ENCODE data around the gene TMED8. TPM values are rescaled to one million over a fixed set of nuclear protein-coding genes. Genes with fewer than 3 reads are reported as not detected.

The TMED8 gene
- total and polyA plus RNA-seq, 2 of the 13 experiments (the other 11 are each of a cell fraction or from before 2014, with no cell fraction given), result 6.0 to 11.7 TPM

DNA sequence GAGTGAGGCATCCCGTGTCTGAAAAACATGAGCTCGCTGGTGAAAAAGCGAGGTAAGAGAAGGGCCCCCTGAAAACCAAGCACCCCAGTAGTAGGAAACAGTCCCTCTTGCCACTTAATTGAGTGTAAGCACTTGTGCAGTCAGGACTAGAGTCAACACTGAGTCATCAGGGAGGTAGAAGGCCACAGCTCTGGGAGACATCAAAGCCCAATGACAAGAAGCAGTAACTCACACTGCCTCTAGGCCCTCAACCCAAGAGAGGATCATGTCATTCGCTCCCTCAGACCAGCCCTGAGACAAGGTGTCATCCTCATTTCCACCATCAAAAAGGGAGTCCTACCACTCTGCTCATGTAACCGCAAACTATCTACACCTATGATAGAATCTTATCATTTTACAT lies 74.0 kb downstream of the TMED8 start (continued):
- peak; percentile 43 for TF ChIP-seq TEAD3 (CRISPR knock-in tag; optimal IDR thresholded peaks at IDR 0.05; ENCODE audit: borderline replicate concordance)
- TF ChIP-seq MXI1 (IDR thresholded peaks at IDR 0.05; ENCODE audit: borderline replicate concordance, low read depth, low read length), result peak; percentile 28; the same call in 1 of the 3 replicates
- peak in 1 of 2 experiments; percentile 52; a peak in 1 of 4 replicates for TF ChIP-seq POLR2A (IDR thresholded peaks at IDR 0.05; ENCODE audit: insufficient read depth in 1 of 2, low read depth in 2 of 2, low read length in 2 of 2)
- TF ChIP-seq, protein P1, sequence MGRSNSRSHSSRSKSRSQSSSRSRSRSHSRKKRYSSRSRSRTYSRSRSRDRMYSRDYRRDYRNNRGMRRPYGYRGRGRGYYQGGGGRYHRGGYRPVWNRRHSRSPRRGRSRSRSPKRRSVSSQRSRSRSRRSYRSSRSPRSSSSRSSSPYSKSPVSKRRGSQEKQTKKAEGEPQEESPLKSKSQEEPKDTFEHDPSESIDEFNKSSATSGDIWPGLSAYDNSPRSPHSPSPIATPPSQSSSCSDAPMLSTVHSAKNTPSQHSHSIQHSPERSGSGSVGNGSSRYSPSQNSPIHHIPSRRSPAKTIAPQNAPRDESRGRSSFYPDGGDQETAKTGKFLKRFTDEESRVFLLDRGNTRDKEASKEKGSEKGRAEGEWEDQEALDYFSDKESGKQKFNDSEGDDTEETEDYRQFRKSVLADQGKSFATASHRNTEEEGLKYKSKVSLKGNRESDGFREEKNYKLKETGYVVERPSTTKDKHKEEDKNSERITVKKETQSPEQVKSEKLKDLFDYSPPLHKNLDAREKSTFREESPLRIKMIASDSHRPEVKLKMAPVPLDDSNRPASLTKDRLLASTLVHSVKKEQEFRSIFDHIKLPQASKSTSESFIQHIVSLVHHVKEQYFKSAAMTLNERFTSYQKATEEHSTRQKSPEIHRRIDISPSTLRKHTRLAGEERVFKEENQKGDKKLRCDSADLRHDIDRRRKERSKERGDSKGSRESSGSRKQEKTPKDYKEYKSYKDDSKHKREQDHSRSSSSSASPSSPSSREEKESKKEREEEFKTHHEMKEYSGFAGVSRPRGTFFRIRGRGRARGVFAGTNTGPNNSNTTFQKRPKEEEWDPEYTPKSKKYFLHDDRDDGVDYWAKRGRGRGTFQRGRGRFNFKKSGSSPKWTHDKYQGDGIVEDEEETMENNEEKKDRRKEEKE (IDR thresholded peaks at IDR 0.05), result no peak
- no peak for TF ChIP-seq ZSCAN5A (CRISPR knock-in tag; IDR thresholded peaks at IDR 0.05; ENCODE audit: borderline replicate concordance)
- TF ChIP-seq HOXD1 (CRISPR knock-in tag; IDR thresholded peaks at IDR 0.05), result no peak
- peak; percentile 39; the same call in 1 of the 2 replicates for TF ChIP-seq PAXIP1 (CRISPR knock-in tag; conservative IDR thresholded peaks at IDR 0.05)
- 0 out of 2 replicates have a peak, but pooled peaks have one; percentile 48 for TF ChIP-seq IRF2 (CRISPR knock-in tag; IDR thresholded peaks at IDR 0.05)
- peak; percentile 57; the same call in 1 of the 2 replicates for TF ChIP-seq CREB1 (IDR thresholded peaks at IDR 0.05)
- TF ChIP-seq CREB1 (CRISPR knock-in tag; IDR thresholded peaks at IDR 0.05), result no peak
- TF ChIP-seq, protein P2, sequence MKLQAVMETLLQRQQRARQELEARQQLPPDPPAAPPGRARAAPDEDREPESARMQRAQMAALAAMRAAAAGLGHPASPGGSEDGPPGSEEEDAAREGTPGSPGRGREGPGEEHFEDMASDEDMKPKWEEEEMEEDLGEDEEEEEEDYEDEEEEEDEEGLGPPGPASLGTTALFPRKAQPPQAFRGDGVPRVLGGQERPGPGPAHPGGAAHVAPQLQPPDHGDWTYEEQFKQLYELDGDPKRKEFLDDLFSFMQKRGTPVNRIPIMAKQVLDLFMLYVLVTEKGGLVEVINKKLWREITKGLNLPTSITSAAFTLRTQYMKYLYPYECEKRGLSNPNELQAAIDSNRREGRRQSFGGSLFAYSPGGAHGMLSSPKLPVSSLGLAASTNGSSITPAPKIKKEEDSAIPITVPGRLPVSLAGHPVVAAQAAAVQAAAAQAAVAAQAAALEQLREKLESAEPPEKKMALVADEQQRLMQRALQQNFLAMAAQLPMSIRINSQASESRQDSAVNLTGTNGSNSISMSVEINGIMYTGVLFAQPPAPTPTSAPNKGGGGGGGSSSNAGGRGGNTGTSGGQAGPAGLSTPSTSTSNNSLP (IDR thresholded peaks at IDR 0.05; ENCODE audit: low read depth, low read length), result 0 out of 2 replicates have a peak, but pooled peaks have one; percentile 34
- TF ChIP-seq PHF5A (CRISPR knock-in tag; IDR thresholded peaks at IDR 0.05; ENCODE audit: low read depth, unreplicated experiment), result peak; percentile 26
- TF ChIP-seq ATF7-NPFF (CRISPR knock-in tag; IDR thresholded peaks at IDR 0.05; ENCODE audit: low read depth), result no peak
- no peak for TF ChIP-seq ADNP (CRISPR knock-in tag; IDR thresholded peaks at IDR 0.05)
- TF ChIP-seq, protein P3, sequence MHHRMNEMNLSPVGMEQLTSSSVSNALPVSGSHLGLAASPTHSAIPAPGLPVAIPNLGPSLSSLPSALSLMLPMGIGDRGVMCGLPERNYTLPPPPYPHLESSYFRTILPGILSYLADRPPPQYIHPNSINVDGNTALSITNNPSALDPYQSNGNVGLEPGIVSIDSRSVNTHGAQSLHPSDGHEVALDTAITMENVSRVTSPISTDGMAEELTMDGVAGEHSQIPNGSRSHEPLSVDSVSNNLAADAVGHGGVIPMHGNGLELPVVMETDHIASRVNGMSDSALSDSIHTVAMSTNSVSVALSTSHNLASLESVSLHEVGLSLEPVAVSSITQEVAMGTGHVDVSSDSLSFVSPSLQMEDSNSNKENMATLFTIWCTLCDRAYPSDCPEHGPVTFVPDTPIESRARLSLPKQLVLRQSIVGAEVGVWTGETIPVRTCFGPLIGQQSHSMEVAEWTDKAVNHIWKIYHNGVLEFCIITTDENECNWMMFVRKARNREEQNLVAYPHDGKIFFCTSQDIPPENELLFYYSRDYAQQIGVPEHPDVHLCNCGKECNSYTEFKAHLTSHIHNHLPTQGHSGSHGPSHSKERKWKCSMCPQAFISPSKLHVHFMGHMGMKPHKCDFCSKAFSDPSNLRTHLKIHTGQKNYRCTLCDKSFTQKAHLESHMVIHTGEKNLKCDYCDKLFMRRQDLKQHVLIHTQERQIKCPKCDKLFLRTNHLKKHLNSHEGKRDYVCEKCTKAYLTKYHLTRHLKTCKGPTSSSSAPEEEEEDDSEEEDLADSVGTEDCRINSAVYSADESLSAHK (CRISPR knock-in tag; IDR thresholded peaks at IDR 0.05; ENCODE audit: borderline replicate concordance), result no peak
- TF ChIP-seq JUN (CRISPR knock-in tag; IDR thresholded peaks at IDR 0.05), result peak; percentile 63; the same call in 1 of the 2 replicates
- TF ChIP-seq FOSL1 (CRISPR knock-in tag; IDR thresholded peaks at IDR 0.05; ENCODE audit: borderline replicate concordance), result peak; percentile 84; the same call in 1 of the 2 replicates
- TF ChIP-seq RARA (CRISPR knock-in tag; IDR thresholded peaks at IDR 0.05), result peak; percentile 61; the same call in 1 of the 2 replicates
- peak; percentile 32; the same call in 1 of the 2 replicates for TF ChIP-seq FOXO1 (CRISPR knock-in tag; IDR thresholded peaks at IDR 0.05)
